Eye (tissue), 1 donor: Measurements from ENCODE around the gene LTK.

ENCODE experiments used
- DNase-seq: peaks from one replicate; pipeline ENCODE4 v3.0.0-alpha.2; 2015

The LTK gene

GRCh38 chr15:41495736-41496599 is 17.7 kb downstream of the LTK start:
- DNase-seq = peak; percentile 55

GRCh38 chr15:41494922-41495735 is 18.5 kb downstream of the LTK start:
- peak; percentile 63 for DNase-seq

- peak; percentile 66 for DNase-seq
These were observed 19.3 kb downstream of the LTK start for GRCh38 chr15:41494190-41494921.

DNA sequence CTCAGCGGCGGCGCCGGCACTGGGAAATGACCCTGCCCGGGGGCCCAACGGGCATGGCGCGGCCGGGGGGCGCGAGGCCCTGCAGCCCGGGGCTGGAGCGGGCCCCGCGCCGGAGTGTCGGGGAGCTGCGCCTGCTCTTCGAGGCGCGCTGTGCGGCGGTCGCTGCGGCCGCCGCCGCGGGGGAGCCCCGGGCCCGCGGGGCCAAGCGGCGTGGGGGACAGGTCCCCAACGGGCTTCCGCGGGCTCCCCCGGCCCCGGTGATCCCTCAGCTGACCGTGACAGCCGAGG is 19.8 kb downstream of the LTK start:
- DNase-seq = no peak

- DNase-seq = peak; percentile 87
These were observed 20.3 kb downstream of the LTK start, which contains the start of gene ITPKA for GRCh38 chr15:41493205-41493901. TSS of gene ITPKA (plus strand) at chr15:41493874. CDS start at chr15:41493928, 54 bp downstream.

GRCh38 chr15:41492597-41493204 is 20.9 kb downstream of the LTK start:
- DNase-seq = no peak

DNA sequence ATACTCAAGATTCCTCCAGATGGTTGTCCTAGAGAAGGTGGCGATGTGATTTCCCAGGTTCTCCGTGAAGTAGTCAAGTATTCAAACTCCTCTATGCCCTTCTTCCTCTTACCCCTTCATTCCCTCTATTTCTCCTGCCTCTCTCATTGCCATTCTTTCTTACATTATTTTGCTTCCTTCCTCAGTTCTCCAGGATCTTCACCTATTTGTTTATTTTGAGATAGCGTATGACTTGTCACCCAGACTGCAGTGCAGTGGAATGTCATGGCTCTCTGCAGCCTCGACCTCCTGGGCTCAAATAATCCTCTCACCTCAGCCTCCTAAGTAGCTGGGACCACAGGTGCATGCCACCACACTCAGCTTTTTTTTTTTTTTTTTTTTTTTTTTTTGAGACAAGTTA is 21.7 kb downstream of the LTK start:
- no peak for DNase-seq

GRCh38 chr15:41490355-41490754 is 23.3 kb downstream of the LTK start:
- DNase-seq = no peak

DNA sequence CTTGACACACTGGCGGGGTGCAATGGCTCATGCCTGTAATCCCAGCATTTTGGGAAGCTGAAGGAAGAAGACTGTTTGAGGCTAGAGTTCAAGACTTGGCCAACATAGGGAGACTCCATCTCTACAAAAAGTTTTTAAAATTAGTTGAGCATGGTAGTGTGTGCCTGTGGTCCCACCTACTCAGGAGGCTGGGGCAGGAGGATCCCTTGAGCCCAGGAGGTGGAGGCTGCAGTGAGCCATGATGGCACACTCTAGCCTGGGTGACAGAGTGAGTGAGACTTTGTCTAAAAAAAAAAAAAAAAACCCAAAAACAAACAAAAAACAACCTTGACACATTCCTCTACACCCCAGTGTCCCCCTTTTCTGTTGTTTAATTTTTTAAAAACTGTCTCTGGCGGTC is 24.0 kb downstream of the LTK start:
- no peak for DNase-seq

- no peak for DNase-seq
These were observed 25.8 kb downstream of the LTK start for GRCh38 chr15:41487802-41488201.

- no peak for DNase-seq
These were observed 26.2 kb downstream of the LTK start for GRCh38 chr15:41487381-41487780.

DNA sequence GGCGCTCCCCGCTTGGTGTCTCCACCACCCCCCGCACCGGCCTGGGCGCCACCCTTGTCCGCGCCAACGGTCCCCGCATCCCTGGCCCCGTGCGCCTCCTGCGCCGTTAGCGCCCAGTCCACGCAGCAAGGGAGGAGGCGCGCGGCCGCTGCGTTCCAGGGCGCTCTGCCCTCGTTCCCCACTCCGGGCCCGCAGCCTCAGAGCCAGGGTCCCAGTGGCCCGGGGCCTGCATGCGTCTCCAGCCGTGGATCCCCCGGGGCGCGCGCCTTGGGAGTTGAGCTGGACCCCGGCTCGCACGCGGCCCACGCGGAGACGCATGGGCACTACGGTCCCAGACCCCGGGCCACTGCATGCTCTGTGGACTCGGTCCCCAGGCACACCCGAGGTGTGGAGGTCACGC is 27.3 kb downstream of the LTK start:
- no peak for DNase-seq

DNA sequence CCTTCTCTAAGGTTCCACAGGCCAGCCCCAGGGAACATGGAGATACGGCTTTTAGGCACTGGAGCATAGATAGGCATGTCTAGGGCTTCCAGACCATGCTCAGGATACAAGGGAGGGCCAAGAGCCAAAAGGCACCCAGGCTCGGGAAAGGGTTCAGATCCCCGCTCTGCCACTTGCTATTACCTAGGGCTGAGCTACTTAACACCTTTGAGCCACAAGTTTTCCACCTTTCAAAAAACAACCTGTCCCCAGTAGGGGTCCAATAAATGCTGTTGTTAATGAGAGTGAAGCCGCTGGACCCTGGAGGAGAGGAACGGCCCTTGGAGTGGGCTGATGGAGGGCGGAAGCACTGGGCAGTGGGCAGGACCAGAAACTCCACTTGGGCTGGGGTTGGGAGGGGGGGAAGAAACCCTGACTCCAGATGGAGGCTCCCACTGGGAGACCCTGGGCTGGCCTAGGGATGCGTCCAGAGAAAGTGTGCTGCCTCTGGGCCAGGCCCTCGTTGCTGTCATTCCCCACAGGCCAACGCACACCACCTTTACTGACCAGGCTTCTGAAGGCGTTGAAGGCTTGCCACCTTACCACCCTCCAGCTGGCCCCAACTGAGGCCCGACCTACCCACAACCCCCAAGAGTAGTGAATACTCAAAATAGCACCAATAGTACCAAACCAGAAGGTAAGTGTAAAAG is 28.5 kb downstream of the LTK start:
- no peak for DNase-seq

- no peak for DNase-seq
These were observed 30.1 kb downstream of the LTK start for GRCh38 chr15:41483519-41483918.

DNA sequence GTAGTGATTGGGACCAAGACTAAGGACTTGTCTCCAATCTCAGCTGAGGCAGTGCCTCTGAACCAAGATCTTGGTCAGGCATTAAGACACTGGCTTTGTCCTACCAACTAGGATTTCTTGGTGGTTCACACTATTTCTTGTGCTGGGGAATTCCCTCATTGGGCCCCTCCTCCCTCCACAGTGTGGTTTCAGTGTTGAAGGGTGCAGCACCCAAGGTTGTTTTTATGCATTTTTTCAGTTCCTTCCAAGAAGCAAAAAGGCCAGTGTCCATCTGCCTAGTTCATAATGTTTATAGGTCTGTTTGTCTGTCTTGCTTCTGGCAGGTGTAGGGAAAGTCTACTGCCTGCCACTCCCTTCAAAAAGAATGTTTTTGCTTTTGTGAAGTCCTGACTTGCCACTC is 30.5 kb downstream of the LTK start:
- no peak for DNase-seq

DNA sequence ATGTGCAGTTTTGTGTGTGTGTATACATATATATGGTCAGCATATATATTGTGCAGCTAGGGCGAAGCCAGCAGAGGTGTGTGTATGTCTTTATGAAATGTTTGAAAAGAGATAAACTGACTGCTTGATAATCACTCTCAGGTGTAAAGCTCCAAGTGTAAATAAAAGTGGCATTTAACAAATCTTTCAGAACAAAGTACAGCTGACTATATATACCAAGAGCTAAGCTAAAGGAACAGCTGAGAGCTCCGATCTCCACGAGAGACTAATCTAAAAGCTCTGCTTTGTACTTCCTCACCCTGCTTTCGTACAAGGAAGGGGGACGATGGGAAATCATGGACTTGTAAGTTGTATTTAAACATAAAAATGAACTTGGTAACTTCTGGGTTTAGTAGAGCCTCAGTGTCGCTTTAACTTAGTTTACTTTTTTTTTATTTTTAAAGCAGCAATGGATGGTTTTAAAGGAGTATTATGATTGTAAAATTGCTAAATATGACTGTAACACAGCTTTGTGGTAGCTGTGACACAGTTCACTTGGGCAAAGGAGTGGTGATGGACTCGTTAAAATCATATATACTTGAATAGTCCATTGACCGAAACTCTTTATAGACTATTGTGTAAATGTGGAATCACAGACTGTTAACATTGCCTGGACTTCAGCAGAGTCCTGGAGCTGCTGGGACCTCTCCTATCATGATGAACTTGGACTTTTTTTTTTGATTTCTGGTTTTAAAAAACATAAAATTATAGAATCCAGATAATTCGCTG is 31.3 kb downstream of the LTK start:
- DNase-seq = no peak

- DNase-seq = no peak
These were observed 33.1 kb downstream of the LTK start for GRCh38 chr15:41480396-41481140.

- no peak for DNase-seq
These were observed 37.1 kb downstream of the LTK start for GRCh38 chr15:41476416-41477048.

DNA sequence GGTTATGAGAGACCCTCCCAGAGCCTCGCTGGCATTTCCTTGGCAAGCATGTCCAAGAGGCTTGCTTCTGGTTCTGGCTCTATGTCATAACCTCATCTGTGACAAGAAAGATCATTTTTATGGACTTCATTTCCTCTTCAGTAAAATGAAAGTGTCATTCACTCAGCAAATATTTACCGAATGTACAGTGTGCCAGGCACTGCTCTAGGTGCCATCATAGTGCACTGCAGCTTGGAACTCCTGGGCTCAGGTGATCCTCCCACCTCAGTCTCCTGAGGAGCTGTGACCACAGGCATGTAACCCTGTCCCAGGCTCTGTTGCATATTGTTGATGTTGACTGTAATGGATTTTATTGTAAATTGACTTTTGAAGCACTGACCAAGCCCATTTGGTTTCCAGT is 38.7 kb downstream of the LTK start:
- DNase-seq = no peak

- no peak for DNase-seq
These were observed 39.2 kb downstream of the LTK start for GRCh38 chr15:41474436-41474835.
